Tibial nerve (tissue), 4 donors: ENCODE results near the gene FAT2. TPM values are rescaled to one million over a fixed set of nuclear protein-coding genes. Genes with fewer than 3 reads are reported as not detected.
"Not testable (repeated sequence)": the region's sequence is repeated elsewhere in the genome, so short reads cannot be mapped to it uniquely, and the experiment has no call there.

Experiments
- DNase-seq, 2 donors: peaks; one replicate each; pipeline ENCODE4 v3.0.0-alpha.2; 2019; ENCODE audit warnings: low spot score in 2 of 2
- H3K27ac ChIP-seq, 4 donors: fragments of 200-600 bp; sonication (generic) in 3 of 4; one replicate each; pipeline ENCODE4 v1.5.1; 2017 to 2019; ENCODE audit warnings: mild to moderate bottlenecking in 1 of 4
- H3K27me3 ChIP-seq, 2 donors: fragments of 200-600 bp; sonication (generic) in 1 of 2; one replicate each; pipeline versions ENCODE4 v1.5.1 to v1.6.0; 2017 to 2019
- H3K36me3 ChIP-seq, 3 donors: fragments of 200-600 bp; sonication (generic); one replicate each; pipeline ENCODE4 v1.5.1; 2018 to 2019
- H3K4me1 ChIP-seq, 4 donors: fragments of 200-600 bp; sonication (generic) in 3 of 4; one replicate each; pipeline ENCODE4 v1.5.1; 2017 to 2019
- H3K4me3 ChIP-seq, 4 donors: fragments of 200-600 bp; sonication (generic) in 3 of 4; one replicate each; pipeline ENCODE4 v1.5.1; 2017 to 2019; ENCODE audit warnings: mild to moderate bottlenecking in 1 of 4, moderate library complexity in 1 of 4
- H3K9me3 ChIP-seq, 4 donors: fragments of 200-600 bp; sonication (generic) in 3 of 4; one replicate each; pipeline ENCODE4 v1.5.1; 2017 to 2019
- CTCF ChIP-seq, 5 experiments: fragments of 200-600 bp in 3 of 5; fragments of 450-650 bp in 2 of 5; sonication (generic) in 3 of 5; IDR thresholded peaks; one replicate each; pipeline ENCODE4 v1.5.1; 2016 to 2019; ENCODE audit warnings: antibody characterized with exemption in 5 of 5, mild to moderate bottlenecking in 3 of 5, moderate library complexity in 2 of 5
- EP300 ChIP-seq, 2 donors: sonication (generic); formaldehyde crosslinking; IDR thresholded peaks; one replicate each; pipeline ENCODE4 v1.6.1; 2017; ENCODE audit warnings: antibody characterized with exemption in 2 of 2, mild to moderate bottlenecking in 1 of 2
- POLR2A ChIP-seq, 2 donors: fragments of 450-650 bp; IDR thresholded peaks; one replicate each; pipeline ENCODE4 v1.6.1; 2017; ENCODE audit warnings: antibody characterized with exemption in 2 of 2, mild to moderate bottlenecking in 2 of 2, moderate library complexity in 2 of 2
- WGBS, 2 donors: methylation state at CpG; one replicate each; pipeline ENCODE4 v1.1.5; 2018; 5-methylcytosine and 5-hydroxymethylcytosine counted together
- total RNA-seq, 4 donors: library from RNA; depleted of rRNA; stranded (reverse); fragments of >200 nt; gene quantifications; one replicate each; pipeline ENCODE4 v1.1.0, GENCODE V29; 2016

Gene FAT2
- total RNA-seq, 4 donors from 2014 or later: under 0.01 TPM; not detected in 1

DNA sequence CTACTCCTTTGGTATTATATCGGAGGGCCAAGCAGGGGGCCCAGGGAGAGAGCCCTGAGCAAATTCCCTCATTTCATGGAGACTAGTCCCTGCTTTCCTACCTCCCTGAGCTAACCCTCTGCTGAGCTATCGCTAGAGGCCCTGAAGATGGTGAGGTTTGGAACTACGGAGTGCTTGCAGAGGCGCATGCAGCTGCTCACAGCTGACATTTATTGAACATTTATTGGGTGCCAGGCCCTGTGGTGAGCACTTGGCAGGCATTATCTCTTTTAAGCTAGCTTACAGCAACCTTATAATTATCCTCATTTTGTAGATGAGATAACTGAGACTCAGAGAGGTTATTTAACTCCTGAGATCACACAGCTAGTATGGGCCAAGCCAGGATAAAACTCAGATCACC, 9.8 kb downstream of the FAT2 start:
- H3K27me3 ChIP-seq: no peaks in the 10 kb centered on the region
- TF ChIP-seq EP300 (IDR thresholded peaks at IDR 0.05) (no peak), CTCF (IDR thresholded peaks at IDR 0.05) (no peak), POLR2A (IDR thresholded peaks at IDR 0.05) (no peak)
- no peak for DNase-seq
- H3K9me3 ChIP-seq: no peaks in the 10 kb centered on the region
- WGBS, 2 donors: 92% methylated on average over 4 of the region's 4 CpGs
- no peak overlapping the region for H3K4me3 ChIP-seq
- no peaks in the 10 kb centered on the region for H3K36me3 ChIP-seq
- H3K27ac ChIP-seq: no peak overlapping the region
- no peaks in the 10 kb centered on the region for H3K4me1 ChIP-seq

DNA sequence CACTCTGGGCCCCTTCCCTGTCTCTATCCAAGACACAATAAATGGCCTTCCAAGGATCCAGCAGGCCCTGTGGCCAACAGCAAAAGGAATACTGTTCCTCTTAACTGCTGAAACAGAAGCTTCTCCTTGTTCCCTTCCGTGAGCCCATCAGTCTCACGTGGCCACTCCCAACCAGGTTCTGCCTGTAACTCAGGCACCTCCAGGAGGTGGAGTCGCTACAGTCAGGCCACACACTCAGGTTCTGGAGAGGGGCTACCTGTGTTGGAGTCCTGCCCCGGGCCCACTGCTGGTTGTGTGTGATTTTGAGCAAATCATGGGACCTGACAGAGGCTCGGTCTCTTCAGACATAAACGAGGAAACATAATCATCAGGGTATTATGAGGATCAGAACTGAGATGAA, 10.3 kb downstream of the FAT2 start:
- no peak overlapping the region for H3K27ac ChIP-seq
- no peak overlapping the region for H3K4me3 ChIP-seq
- H3K27me3 ChIP-seq: no peaks in the 10 kb centered on the region
- TF ChIP-seq POLR2A (IDR thresholded peaks at IDR 0.05): no peak
- no peak for TF ChIP-seq EP300 (IDR thresholded peaks at IDR 0.05)
- no peak for TF ChIP-seq CTCF (IDR thresholded peaks at IDR 0.05)
- H3K36me3 ChIP-seq: no peaks in the 10 kb centered on the region
- no peak for DNase-seq
- H3K4me1 ChIP-seq: no peaks in the 10 kb centered on the region
- H3K9me3 ChIP-seq: no peaks in the 10 kb centered on the region
- 74 to 80% methylated on average over 6 of the region's 6 CpGs for WGBS, 2 donors

GRCh38 chr5:151580239-151580638, 10.9 kb downstream of the FAT2 start:
- 75 to 78% methylated on average over 9 of the region's 9 CpGs for WGBS, 2 donors
- no peaks in the 10 kb centered on the region for H3K9me3 ChIP-seq
- H3K36me3 ChIP-seq: no peaks in the 10 kb centered on the region
- H3K4me1 ChIP-seq: no peaks in the 10 kb centered on the region
- H3K27me3 ChIP-seq: no peaks in the 10 kb centered on the region
- no peak for DNase-seq
- no peak overlapping the region for H3K4me3 ChIP-seq
- no peak overlapping the region for H3K27ac ChIP-seq
- TF ChIP-seq CTCF (IDR thresholded peaks at IDR 0.05) (no peak), EP300 (IDR thresholded peaks at IDR 0.05) (no peak), POLR2A (IDR thresholded peaks at IDR 0.05) (no peak)

- not testable (repeated sequence) for H3K4me3 ChIP-seq, DNase-seq, H3K27me3 ChIP-seq, H3K36me3 ChIP-seq, H3K9me3 ChIP-seq, H3K4me1 ChIP-seq, H3K27ac ChIP-seq
- 88 to 89% methylated on average over 1 of the region's 1 CpG for WGBS, 2 donors
These were observed 12.0 kb downstream of the FAT2 start for GRCh38 chr5:151579146-151579545.

DNA sequence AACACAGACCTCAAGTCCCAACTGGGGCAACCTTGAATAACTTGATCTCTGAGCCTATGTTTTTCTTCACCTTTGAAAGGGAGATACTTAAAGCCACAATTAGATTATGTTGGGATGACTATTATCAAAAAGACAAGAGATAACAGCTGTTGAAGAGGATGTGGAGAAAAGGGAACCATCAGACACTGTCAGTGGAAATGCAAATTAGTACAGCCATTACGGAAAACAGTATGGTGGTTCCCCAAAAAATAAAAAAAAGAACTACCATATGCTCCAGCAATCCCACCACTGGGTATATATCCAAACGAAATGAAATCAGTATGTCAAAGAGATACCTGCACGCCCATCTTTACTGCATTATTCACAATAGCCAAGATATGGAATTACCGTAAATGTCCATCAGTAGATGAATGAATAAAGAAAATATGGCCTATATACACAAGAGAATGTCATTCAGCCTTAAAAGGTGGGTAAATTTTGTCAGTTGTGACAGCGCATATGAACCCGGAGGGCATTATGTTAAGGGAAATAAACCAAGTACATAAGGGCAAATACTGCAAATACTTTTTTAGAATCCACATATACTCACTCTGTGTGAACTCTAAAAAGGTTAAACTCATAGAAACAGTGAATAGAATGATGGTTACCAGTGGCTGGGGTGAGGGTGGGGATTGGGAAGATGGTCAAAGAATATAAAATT, 12.7 kb downstream of the FAT2 start:
- H3K27ac ChIP-seq: no peak overlapping the region
- H3K4me3 ChIP-seq: no peak overlapping the region
- DNase-seq: no peak
- H3K27me3 ChIP-seq: no peaks in the 10 kb centered on the region
- no peaks in the 10 kb centered on the region for H3K9me3 ChIP-seq
- TF ChIP-seq EP300 (IDR thresholded peaks at IDR 0.05): no peak
- TF ChIP-seq CTCF (IDR thresholded peaks at IDR 0.05): no peak
- no peak for TF ChIP-seq POLR2A (IDR thresholded peaks at IDR 0.05)
- WGBS, 2 donors: 90 to 93% methylated on average over 6 of the region's 6 CpGs
- no peaks in the 10 kb centered on the region for H3K36me3 ChIP-seq
- H3K4me1 ChIP-seq: no peaks in the 10 kb centered on the region

DNA sequence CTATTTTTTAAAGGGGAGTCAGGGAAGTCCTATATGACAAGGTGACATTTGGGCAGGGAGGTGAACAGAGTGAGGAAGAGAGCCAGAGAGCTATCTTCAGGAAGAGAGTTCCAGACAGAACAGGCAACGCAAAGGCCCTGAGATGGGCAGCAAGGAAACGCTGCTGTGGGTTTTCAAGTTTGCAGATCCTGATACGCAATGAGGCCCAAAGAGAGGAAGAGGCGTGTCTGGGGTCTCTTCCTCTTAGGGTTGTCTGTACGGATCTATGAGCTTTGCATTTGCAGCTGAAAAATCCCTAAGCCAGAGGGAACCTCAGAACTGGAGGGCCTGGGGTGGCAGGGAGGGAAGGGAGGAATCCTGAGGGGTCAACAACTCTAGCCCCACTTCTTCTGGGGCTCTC, 13.6 kb downstream of the FAT2 start:
- no peak for TF ChIP-seq POLR2A (IDR thresholded peaks at IDR 0.05)
- no peak for TF ChIP-seq EP300 (IDR thresholded peaks at IDR 0.05)
- no peak for TF ChIP-seq CTCF (IDR thresholded peaks at IDR 0.05)
- Histone ChIP-seq H3K9me3 (no peaks in the 10 kb centered on the region), H3K27me3 (no peaks in the 10 kb centered on the region), H3K36me3 (no peaks in the 10 kb centered on the region), H3K27ac (no peak overlapping the region), H3K4me3 (no peak overlapping the region), H3K4me1 (no peaks in the 10 kb centered on the region)
- DNase-seq: no peak
- 65 to 73% methylated on average over 5 of the region's 5 CpGs for WGBS, 2 donors
